HFF-Myc (cell line): ENCODE measurements around the gene CIDEA.

Source experiments
- DNase-seq: peaks from one replicate; pipeline ENCODE4 v3.0.0-alpha.2; 2011; ENCODE audit warnings: low read depth; ENCODE audit errors: extremely low read depth
- H3K4me3 ChIP-seq: replicated peaks from 2 replicates; pipeline ENCODE4 v1.5.1; 2011; ENCODE audit warnings: low read depth, mild to moderate bottlenecking, control low read depth, low read length
- TF ChIP-seq, protein P1 (sequence below): IDR thresholded peaks from 2 replicates; pipeline ENCODE4 v1.5.1; 2012; ENCODE audit warnings: mild to moderate bottlenecking, low read depth, low read length, control low read depth; ENCODE audit errors: missing control alignments

CIDEA gene

DNA sequence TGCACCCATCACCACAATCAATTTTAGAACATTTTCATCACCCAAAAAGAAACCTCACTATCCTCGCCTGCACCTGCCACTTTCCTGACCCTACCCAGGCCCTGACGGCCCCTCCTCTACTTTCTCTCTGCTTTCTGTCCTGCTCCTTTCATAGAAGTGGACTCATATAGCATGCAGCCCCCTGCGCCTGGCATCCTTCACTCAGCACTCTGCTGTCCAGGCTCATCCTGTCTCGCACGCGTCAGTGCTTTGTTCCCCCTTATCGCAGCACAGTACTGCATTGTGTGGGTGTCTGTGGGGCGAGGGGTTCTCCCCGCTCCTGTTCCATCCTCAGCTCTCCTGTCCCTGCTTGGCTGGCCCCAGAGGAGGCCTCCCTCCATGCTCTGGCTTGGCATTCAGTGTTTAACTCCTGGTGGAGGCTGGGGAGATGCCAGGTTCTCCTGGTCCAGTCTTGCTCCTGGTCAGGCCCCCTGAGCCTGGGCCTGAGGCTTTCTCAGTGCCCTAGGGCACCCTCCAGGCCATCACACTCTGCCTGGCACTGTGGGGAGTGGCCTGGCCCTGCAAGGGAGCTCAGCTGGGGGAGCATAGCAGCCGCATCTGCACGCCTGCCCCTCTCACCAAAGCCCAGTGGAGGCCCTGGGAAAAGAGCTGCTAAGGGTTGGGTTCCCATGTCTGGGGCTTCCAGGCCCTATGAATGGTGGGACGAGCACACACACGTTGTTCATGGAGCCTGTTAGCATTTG lies 47.3 kb downstream of the CIDEA start:
- no peak for DNase-seq
- TF ChIP-seq, protein P1, sequence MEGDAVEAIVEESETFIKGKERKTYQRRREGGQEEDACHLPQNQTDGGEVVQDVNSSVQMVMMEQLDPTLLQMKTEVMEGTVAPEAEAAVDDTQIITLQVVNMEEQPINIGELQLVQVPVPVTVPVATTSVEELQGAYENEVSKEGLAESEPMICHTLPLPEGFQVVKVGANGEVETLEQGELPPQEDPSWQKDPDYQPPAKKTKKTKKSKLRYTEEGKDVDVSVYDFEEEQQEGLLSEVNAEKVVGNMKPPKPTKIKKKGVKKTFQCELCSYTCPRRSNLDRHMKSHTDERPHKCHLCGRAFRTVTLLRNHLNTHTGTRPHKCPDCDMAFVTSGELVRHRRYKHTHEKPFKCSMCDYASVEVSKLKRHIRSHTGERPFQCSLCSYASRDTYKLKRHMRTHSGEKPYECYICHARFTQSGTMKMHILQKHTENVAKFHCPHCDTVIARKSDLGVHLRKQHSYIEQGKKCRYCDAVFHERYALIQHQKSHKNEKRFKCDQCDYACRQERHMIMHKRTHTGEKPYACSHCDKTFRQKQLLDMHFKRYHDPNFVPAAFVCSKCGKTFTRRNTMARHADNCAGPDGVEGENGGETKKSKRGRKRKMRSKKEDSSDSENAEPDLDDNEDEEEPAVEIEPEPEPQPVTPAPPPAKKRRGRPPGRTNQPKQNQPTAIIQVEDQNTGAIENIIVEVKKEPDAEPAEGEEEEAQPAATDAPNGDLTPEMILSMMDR, result no peak

DNA sequence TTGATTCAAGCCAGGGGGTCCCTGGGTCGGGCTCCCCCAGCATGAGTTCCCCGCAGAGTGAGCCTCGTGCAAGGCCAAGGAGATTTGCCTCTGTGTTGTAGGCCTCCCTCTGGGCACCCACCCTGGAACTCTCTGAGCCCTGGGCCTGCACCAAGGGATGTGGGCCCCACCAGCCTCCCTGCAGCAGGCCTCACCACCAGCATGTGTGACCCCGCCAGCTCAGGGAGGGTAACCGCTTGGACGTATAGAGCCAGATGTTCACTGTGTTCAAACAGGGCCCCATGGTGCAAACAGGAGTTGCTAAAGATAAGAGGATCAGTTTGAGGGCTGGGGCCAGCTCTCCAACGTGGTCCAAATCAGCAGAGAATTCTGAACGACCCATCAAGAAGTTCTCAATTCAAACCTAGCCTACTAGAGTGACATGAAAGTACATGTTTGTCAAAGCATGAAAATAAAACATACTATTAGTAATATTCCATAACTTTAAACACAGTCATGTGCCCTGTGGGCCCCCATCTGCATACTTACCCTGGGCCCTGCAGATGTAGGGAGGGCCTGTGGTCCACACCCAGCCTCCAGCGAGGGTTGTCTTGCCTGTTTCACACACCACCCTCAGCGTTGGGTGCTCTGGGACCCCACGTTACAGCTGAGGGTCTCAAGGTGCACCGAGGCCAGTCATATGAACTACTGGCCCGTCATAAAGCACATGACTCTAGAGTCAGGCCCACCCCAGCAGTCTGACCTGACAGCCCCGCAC lies 48.4 kb downstream of the CIDEA start:
- no peak overlapping the region for H3K4me3 ChIP-seq
- DNase-seq, result no peak
- TF ChIP-seq, protein P1, result no peak

More for the DNA sequence above, 47.3 kb downstream of the CIDEA start:
- no peak overlapping the region for H3K4me3 ChIP-seq

DNA sequence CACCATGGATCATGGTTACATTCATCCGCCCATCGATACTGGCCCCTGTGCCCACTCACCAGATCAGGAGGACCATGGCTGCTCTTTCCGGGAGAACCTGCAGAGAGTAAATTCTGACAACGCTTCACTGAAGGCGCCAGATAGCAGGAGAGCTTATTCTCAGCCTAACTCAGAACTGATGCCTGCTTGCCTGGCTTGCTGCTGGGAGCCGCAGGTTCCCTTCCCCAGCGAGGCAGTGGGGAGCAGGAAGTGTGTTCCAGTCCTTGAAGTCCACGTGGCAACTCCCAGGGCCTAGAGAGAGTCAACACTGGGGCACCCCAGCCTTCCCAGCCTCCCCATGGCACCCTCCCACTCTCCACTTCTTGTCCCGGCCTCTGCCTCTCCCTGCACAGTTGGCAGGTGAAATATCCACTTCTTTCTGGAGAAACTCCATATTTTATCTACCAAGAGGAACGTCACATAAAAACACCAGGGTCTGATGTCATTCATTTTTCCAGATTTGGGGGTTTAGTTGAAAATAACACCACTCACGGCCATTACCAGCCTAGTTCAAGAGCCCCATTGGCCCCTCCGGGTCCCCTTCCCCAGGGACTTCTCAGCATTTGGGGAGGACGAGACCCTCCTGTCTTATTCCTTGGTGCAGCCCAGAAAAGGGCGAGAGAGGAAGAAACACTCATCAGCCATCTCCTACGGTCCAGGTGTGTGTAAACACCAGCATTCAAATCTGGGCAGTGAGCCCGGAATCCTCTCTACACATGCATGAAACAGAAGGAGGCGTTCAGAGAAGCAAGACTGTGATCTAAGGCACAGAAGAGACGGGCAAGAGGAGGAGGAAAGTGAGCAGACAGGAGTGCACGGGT lies 50.4 kb downstream of the CIDEA start:
- H3K4me3 ChIP-seq, result no peak overlapping the region
- TF ChIP-seq, protein P1, result no peak
- no peak for DNase-seq

DNA sequence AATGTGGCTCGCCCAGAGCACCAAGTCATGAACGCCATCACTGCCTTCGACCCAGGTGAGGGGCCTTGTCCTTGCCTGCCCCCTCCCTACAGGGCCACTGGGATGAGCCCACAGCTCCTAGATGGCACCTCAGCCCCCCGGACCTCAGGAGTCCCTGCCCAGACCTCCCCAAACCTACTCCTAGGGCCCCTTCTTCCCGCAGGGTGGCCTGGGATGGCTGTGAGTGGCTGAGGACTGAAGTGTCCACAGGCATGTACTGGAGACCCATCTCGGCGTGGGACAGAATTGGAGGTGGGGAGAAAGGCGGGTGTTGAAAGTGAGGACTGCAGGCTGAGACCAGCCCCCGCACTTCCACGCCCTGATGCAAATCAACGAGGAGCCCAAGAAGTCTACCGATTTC lies 51.0 kb downstream of the CIDEA start:
- no peak for DNase-seq
- TF ChIP-seq, protein P1, result no peak
- no peak overlapping the region for H3K4me3 ChIP-seq

DNA sequence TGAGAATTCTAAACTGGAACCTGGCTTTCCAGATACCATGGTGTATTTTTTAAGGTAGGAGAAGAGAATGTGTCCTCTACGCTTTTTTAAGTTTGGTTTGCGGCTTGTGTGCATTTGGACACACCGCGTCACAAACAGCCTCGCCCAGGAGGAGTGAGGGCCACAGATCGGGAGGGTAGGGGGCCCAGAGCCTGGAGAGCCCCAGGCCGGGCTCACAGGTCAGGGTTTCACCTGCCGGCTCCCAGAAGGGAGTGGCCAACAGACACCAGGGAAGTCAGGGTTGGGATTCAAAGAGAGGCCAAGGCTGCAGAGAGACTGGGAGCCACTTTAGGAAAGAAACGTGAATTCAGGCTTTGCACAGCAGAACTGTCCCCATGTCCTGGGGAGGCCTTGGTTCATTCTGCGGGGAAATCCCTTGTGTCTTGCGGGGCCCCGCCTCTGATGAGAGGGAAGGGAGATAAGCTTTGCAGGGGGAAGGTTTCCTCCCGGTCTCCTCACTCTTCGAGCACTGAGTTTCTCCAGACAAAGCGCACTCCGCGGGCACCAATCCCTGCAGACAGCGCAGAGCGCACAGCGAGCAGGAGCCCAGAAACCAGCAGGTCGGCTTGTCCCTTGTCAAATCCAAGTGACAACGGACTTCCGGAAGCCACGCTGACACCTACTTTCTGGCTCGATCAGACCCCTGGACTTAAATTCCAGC lies 51.9 kb downstream of the CIDEA start:
- TF ChIP-seq, protein P1, result no peak
- no peak for DNase-seq
- peak overlapping the region; percentile 86 for H3K4me3 ChIP-seq
